ENCODE data around the gene ACAD9.
"Not testable (repeated sequence)": the region's sequence is repeated elsewhere in the genome, so short reads cannot be mapped to it uniquely, and the experiment has no call there.

The ACAD9 gene

GRCh38 chr3:128895843-128896697 is 16.6 kb downstream of the ACAD9 start:
- DNase-seq (ENCODE audit: low read depth): peak; percentile 10

GRCh38 chr3:128902426-128902825 is 23.0 kb downstream of the ACAD9 start:
- no peak for DNase-seq (ENCODE audit: low read depth)

- no peak for DNase-seq (ENCODE audit: low read depth)
Observed at GRCh38 chr3:128903501-128903900, 24.1 kb downstream of the ACAD9 start.

- DNase-seq (ENCODE audit: low read depth): no peak
Observed at GRCh38 chr3:128906031-128906803, 26.8 kb downstream of the ACAD9 start.

GRCh38 chr3:128906804-128907525 is 27.5 kb downstream of the ACAD9 start:
- DNase-seq (ENCODE audit: low read depth): no peak

- no peak for DNase-seq (ENCODE audit: low read depth)
Observed at GRCh38 chr3:128907706-128908445, 28.5 kb downstream of the ACAD9 start.

- DNase-seq (ENCODE audit: low read depth): no peak
Observed at GRCh38 chr3:128908951-128909350, 29.5 kb downstream of the ACAD9 start.

- no peak for DNase-seq (ENCODE audit: low read depth)
Observed at GRCh38 chr3:128910006-128910405, 30.6 kb downstream of the ACAD9 start.

GRCh38 chr3:128911911-128912310 is 32.5 kb downstream of the ACAD9 start:
- DNase-seq (ENCODE audit: low read depth): no peak

GRCh38 chr3:128914966-128915645 is 35.7 kb downstream of the ACAD9 start:
- no peak for DNase-seq (ENCODE audit: low read depth)

- no peak for DNase-seq (ENCODE audit: low read depth)
Observed at GRCh38 chr3:128917291-128917690, 37.9 kb downstream of the ACAD9 start.

GRCh38 chr3:128919988-128920387 is 40.6 kb downstream of the ACAD9 start:
- DNase-seq (ENCODE audit: low read depth): no peak

GRCh38 chr3:128922804-128923459 is 43.5 kb downstream of the ACAD9 start:
- DNase-seq (ENCODE audit: low read depth): no peak

GRCh38 chr3:128923576-128923975 is 44.2 kb downstream of the ACAD9 start:
- no peak for DNase-seq (ENCODE audit: low read depth)

GRCh38 chr3:128923986-128924385 is 44.6 kb downstream of the ACAD9 start:
- DNase-seq (ENCODE audit: low read depth): not testable (repeated sequence)

GRCh38 chr3:128929364-128929763 is 49.9 kb downstream of the ACAD9 start:
- no peak for DNase-seq (ENCODE audit: low read depth)

- no peak for DNase-seq (ENCODE audit: low read depth)
Observed at GRCh38 chr3:128931046-128931445, 51.6 kb downstream of the ACAD9 start.

GRCh38 chr3:128932516-128933212 is 53.2 kb downstream of the ACAD9 start:
- DNase-seq (ENCODE audit: low read depth): no peak

- no peak for DNase-seq (ENCODE audit: low read depth)
Observed at GRCh38 chr3:128933213-128933921, 53.9 kb downstream of the ACAD9 start.

- no peak for DNase-seq (ENCODE audit: low read depth)
Observed at GRCh38 chr3:128933922-128934253, 54.5 kb downstream of the ACAD9 start.

Measured in fibroblast of the conjunctiva (primary cell).